ENCODE results near the gene SLC5A9.

GRCh38 chr1:48205522-48205921 is 17.0 kb upstream of the SLC5A9 start:
- TF ChIP-seq EZH2 (IDR thresholded peaks at IDR 0.05; ENCODE audit: insufficient read depth, poor library complexity, severe bottlenecking) (no peak), EZH2phosphoT487 (IDR thresholded peaks at IDR 0.05; ENCODE audit: insufficient read depth, low read depth) (no peak)

Measured in GM23248 (cell line).